Hepatocyte (in vitro differentiated cells): ENCODE measurements around the gene LASP1. TPM values are rescaled to one million over a fixed set of nuclear protein-coding genes. Genes with fewer than 3 reads are reported as not detected.
A peak's percentile ranks its signal among the peaks of the same experiment; 100 is the strongest.

ENCODE experiments used
- DNase-seq: peaks from one replicate; pipeline ENCODE4 v3.0.0-alpha.2; 2016; ENCODE audit warnings: low spot score
- H2AFZ ChIP-seq: fragments of 200-600 bp; sonication (generic); 2 replicates; pipeline ENCODE4 v1.6.0; 2016; ENCODE audit warnings: antibody characterized with exemption, mild to moderate bottlenecking
- H3K27ac ChIP-seq: fragments of 200-600 bp; sonication (generic); 2 replicates; pipeline ENCODE4 v1.5.1; 2016; ENCODE audit warnings: mild to moderate bottlenecking
- H3K27me3 ChIP-seq: fragments of 200-600 bp; sonication (generic); 2 replicates; pipeline ENCODE4 v1.6.1; 2016
- H3K36me3 ChIP-seq: fragments of 200-600 bp; sonication (generic); replicated peaks from 2 replicates; pipeline ENCODE4 v1.5.1; 2016; ENCODE audit warnings: low read depth; ENCODE audit not compliant: insufficient read depth
- H3K4me1 ChIP-seq: fragments of 200-600 bp; sonication (generic); 2 replicates; pipeline ENCODE4 v1.5.1; 2016; ENCODE audit warnings: mild to moderate bottlenecking, moderate library complexity; ENCODE audit not compliant: insufficient read depth
- H3K4me2 ChIP-seq: fragments of 200-600 bp; sonication (generic); 2 replicates; pipeline ENCODE4 v1.6.0; 2016
- H3K4me3 ChIP-seq: fragments of 200-600 bp; sonication (generic); 2 replicates; pipeline ENCODE4 v1.5.1; 2016; ENCODE audit warnings: mild to moderate bottlenecking
- H3K79me2 ChIP-seq: fragments of 200-600 bp; sonication (generic); 2 replicates; pipeline ENCODE4 v1.6.0; 2017; ENCODE audit warnings: mild to moderate bottlenecking
- H3K9me2 ChIP-seq: fragments of 200-600 bp; sonication (generic); replicated peaks from 2 replicates; pipeline ENCODE4 v1.6.0; 2017; ENCODE audit warnings: mild to moderate bottlenecking; ENCODE audit not compliant: insufficient read depth
- H3K9me3 ChIP-seq: fragments of 200-600 bp; sonication (generic); 2 replicates; pipeline ENCODE4 v1.5.1; 2016; ENCODE audit warnings: low read depth, mild to moderate bottlenecking
- H4K20me1 ChIP-seq: fragments of 200-600 bp; sonication (generic); 2 replicates; pipeline ENCODE4 v1.6.0; 2016; ENCODE audit warnings: mild to moderate bottlenecking; ENCODE audit not compliant: insufficient read depth, poor library complexity, severe bottlenecking
- EZH2 ChIP-seq: fragments of 200-600 bp; sonication (generic); IDR thresholded peaks from 2 replicates; pipeline ENCODE4 v1.6.1; 2016; ENCODE audit warnings: antibody characterized with exemption, mild to moderate bottlenecking, borderline replicate concordance
- EZH2phosphoT487 ChIP-seq: fragments of 200-600 bp; sonication (generic); IDR thresholded peaks from one replicate; pipeline ENCODE4 v1.6.1; 2018; ENCODE audit warnings: antibody characterized with exemption, mild to moderate bottlenecking, low read depth, moderate library complexity; ENCODE audit not compliant: unreplicated experiment, severe bottlenecking
- WGBS: methylation state at CpG from one replicate; pipeline ENCODE4 v1.1.6; 2016; ENCODE audit warnings: low lambda C conversion rate; ENCODE audit errors: missing lambda C conversion rate; 5-methylcytosine and 5-hydroxymethylcytosine counted together
- polyA plus RNA-seq: library from polyadenylated mRNA; unstranded; fragments of >200 nt; fragmentation: Nextera tagmentation; extraction: Ambion mirVana; gene quantifications from 2 replicates; pipeline ENCODE4 v1.2.1, GENCODE V29; 2016
- total RNA-seq: library from RNA; depleted of rRNA; stranded (reverse); fragments of >200 nt; gene quantifications from 2 replicates; pipeline ENCODE4 v1.2.3, GENCODE V29; 2014
- TF ChIP-seq, protein P1 (sequence below): fragments of 200-600 bp; sonication (generic); IDR thresholded peaks from 2 replicates; pipeline ENCODE4 v1.5.1; 2016; ENCODE audit warnings: antibody characterized with exemption, mild to moderate bottlenecking; ENCODE audit not compliant: poor library complexity

Gene LASP1
- total and polyA plus RNA-seq, 2 experiments from 2014 or later, result 141 to 238 TPM

DNA sequence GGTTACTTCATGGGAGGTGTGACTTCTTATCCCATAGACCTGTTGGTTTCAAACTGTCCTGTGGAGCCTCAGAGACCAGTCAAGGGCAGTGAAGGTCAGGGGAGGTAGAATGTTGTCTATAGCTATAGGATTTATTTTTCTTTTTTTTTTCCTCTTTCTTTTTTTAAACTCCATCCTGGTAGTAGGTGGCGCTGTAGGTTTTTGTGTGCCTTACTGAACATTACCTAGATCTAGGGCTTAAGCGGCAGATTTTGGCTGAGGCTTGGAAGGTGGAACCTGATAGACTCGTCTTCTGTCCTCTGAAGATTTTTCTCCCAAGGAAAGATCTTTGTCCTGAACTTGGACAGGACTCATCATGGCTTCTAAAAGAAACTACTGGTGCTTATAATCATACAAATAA, 47.4 kb downstream of the LASP1 start:
- DNase-seq, result no peak
- Histone ChIP-seq H3K79me2 (peaks cover 9% of the 10 kb centered on the region), H3K27me3 (no peaks in the 10 kb centered on the region), H3K9me3 (no peaks in the 10 kb centered on the region), H3K9me2 (no peaks in the 10 kb centered on the region), H4K20me1 (peaks cover 24% of the 10 kb centered on the region), H3K27ac (no peak overlapping the region), H3K36me3 (no peaks in the 10 kb centered on the region), H3K4me3 (no peak overlapping the region), H3K4me2 (no peak overlapping the region), H3K4me1 (peaks cover 14% of the 10 kb centered on the region), H2AFZ (no peak overlapping the region)
- WGBS, result 89% methylated on average over 3 of the region's 3 CpGs
- TF ChIP-seq, protein P1, sequence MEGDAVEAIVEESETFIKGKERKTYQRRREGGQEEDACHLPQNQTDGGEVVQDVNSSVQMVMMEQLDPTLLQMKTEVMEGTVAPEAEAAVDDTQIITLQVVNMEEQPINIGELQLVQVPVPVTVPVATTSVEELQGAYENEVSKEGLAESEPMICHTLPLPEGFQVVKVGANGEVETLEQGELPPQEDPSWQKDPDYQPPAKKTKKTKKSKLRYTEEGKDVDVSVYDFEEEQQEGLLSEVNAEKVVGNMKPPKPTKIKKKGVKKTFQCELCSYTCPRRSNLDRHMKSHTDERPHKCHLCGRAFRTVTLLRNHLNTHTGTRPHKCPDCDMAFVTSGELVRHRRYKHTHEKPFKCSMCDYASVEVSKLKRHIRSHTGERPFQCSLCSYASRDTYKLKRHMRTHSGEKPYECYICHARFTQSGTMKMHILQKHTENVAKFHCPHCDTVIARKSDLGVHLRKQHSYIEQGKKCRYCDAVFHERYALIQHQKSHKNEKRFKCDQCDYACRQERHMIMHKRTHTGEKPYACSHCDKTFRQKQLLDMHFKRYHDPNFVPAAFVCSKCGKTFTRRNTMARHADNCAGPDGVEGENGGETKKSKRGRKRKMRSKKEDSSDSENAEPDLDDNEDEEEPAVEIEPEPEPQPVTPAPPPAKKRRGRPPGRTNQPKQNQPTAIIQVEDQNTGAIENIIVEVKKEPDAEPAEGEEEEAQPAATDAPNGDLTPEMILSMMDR, result peak; percentile 14
- no peak for TF ChIP-seq EZH2

DNA sequence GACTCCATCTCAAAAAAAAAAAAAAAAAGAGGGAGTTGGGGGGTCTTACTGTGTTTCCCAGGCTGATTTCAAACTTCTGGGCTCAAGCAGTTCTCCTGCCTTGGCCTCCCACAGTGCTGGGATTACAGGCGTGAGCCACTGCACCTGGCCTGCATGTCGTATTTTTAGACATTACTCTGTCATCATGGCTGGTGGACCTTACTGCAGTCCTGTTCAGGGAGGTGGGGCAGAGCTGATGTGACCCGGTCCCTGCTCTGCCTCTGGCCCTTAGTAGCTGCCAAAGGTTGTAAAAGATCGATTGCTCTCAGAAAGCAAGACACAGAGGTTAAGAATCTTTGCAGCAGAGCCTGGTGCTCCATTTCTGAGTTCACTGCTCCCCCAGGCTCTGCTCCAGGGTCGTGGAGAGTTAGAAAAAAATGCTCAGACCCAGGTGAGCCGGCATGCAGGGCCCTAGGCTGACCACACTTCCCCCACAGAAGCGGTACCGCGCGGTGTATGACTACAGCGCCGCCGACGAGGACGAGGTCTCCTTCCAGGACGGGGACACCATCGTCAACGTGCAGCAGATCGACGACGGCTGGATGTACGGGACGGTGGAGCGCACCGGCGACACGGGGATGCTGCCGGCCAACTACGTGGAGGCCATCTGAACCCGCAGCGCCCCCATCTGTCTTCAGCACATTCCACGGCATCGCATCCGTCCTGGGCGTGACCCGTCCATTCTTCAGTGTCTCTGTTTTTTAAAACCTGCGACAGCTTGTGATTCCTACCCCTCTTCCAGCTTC, 48.5 kb downstream of the LASP1 start:
- Histone ChIP-seq H3K79me2 (peaks cover 3% of the 10 kb centered on the region), H3K4me1 (peaks cover 12% of the 10 kb centered on the region), H3K9me2 (no peaks in the 10 kb centered on the region), H3K9me3 (no peaks in the 10 kb centered on the region), H3K27ac (no peak overlapping the region), H3K27me3 (no peaks in the 10 kb centered on the region), H3K36me3 (no peaks in the 10 kb centered on the region), H4K20me1 (peaks cover 16% of the 10 kb centered on the region), H3K4me2 (no peak overlapping the region), H3K4me3 (no peak overlapping the region), H2AFZ (no peak overlapping the region)
- no peak for DNase-seq
- TF ChIP-seq, protein P1, result no peak
- TF ChIP-seq EZH2 (no peak), EZH2phosphoT487 (no peak)
- 92% methylated on average over 37 of the region's 37 CpGs for WGBS

DNA sequence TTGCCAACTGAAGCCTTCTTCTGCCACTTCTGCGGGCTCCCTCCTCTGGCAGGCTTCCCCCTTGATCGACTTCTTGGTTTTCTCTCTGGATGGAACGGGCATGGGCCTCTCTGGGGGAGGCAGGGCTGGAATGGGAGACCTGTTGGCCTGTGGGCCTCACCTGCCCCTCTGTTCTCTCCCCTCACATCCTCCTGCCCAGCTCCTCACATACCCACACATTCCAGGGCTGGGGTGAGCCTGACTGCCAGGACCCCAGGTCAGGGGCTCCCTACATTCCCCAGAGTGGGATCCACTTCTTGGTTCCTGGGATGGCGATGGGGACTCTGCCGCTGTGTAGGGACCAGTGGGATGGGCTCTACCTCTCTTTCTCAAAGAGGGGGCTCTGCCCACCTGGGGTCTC, 49.1 kb downstream of the LASP1 start:
- H4K20me1 ChIP-seq, result peaks cover 16% of the 10 kb centered on the region
- H3K4me3 ChIP-seq, result no peak overlapping the region
- no peaks in the 10 kb centered on the region for H3K9me3 ChIP-seq
- H3K27me3 ChIP-seq, result no peaks in the 10 kb centered on the region
- H3K27ac ChIP-seq, result no peak overlapping the region
- no peaks in the 10 kb centered on the region for H3K36me3 ChIP-seq
- H3K4me2 ChIP-seq, result no peak overlapping the region
- H3K4me1 ChIP-seq, result peaks cover 12% of the 10 kb centered on the region
- DNase-seq, result no peak
- no peak overlapping the region for H2AFZ ChIP-seq
- TF ChIP-seq EZH2phosphoT487 (no peak), EZH2 (no peak)
- no peaks in the 10 kb centered on the region for H3K9me2 ChIP-seq
- 99% methylated on average over 5 of the region's 5 CpGs for WGBS
- H3K79me2 ChIP-seq, result peaks cover 3% of the 10 kb centered on the region

DNA sequence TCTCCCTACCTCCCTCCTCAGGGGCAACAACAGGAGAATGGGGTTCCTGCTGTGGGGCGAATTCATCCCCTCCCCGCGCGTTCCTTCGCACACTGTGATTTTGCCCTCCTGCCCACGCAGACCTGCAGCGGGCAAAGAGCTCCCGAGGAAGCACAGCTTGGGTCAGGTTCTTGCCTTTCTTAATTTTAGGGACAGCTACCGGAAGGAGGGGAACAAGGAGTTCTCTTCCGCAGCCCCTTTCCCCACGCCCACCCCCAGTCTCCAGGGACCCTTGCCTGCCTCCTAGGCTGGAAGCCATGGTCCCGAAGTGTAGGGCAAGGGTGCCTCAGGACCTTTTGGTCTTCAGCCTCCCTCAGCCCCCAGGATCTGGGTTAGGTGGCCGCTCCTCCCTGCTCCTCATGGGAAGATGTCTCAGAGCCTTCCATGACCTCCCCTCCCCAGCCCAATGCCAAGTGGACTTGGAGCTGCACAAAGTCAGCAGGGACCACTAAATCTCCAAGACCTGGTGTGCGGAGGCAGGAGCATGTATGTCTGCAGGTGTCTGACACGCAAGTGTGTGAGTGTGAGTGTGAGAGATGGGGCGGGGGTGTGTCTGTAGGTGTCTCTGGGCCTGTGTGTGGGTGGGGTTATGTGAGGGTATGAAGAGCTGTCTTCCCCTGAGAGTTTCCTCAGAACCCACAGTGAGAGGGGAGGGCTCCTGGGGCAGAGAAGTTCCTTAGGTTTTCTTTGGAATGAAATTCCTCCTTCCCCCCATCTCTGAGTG, 49.6 kb downstream of the LASP1 start:
- H3K9me3 ChIP-seq, result no peaks in the 10 kb centered on the region
- H3K4me1 ChIP-seq, result peaks cover 6% of the 10 kb centered on the region
- no peak overlapping the region for H3K27ac ChIP-seq
- H4K20me1 ChIP-seq, result peaks cover 16% of the 10 kb centered on the region
- H3K79me2 ChIP-seq, result peaks cover 3% of the 10 kb centered on the region
- no peaks in the 10 kb centered on the region for H3K9me2 ChIP-seq
- no peak for DNase-seq
- no peak overlapping the region for H3K4me3 ChIP-seq
- no peak overlapping the region for H3K4me2 ChIP-seq
- H3K36me3 ChIP-seq, result no peaks in the 10 kb centered on the region
- no peak overlapping the region for H2AFZ ChIP-seq
- TF ChIP-seq EZH2, result no peak
- H3K27me3 ChIP-seq, result no peaks in the 10 kb centered on the region
- WGBS, result 95% methylated on average over 14 of the region's 16 CpGs
